ENCODE results near the gene MAL.

DNA sequence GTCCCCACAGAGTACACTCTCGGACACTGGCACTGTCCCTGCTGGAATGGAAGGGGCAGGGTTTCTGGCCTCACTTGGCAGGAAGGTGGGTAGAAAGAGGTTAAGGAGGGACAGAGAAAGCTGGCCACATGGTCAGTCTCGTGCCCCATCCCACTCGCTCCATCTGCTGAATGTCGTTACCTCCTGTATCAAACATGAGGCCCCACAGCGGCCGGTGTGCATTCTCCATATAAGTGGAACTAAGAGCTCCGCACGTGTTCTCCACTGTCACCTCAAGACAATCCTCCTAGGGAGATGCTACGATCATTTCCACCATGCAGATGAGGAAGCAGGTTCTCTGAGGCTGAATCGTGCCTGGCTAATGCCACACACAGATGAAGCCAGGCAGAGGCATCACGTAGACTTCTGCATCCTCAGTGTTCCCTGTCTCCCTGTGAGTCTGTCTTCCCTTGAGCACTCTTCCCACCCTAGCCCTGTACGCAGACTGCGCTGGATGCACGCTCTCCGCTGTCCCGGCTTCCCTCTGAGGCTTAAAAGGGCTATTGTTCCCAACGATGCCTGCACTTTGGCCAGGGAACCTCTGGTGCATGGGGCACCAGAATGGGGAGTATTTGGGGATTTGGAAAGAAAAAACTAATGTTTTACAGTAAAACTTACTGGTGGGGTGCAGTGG, 35.1 kb downstream of the MAL start:
- TF ChIP-seq, protein P1, sequence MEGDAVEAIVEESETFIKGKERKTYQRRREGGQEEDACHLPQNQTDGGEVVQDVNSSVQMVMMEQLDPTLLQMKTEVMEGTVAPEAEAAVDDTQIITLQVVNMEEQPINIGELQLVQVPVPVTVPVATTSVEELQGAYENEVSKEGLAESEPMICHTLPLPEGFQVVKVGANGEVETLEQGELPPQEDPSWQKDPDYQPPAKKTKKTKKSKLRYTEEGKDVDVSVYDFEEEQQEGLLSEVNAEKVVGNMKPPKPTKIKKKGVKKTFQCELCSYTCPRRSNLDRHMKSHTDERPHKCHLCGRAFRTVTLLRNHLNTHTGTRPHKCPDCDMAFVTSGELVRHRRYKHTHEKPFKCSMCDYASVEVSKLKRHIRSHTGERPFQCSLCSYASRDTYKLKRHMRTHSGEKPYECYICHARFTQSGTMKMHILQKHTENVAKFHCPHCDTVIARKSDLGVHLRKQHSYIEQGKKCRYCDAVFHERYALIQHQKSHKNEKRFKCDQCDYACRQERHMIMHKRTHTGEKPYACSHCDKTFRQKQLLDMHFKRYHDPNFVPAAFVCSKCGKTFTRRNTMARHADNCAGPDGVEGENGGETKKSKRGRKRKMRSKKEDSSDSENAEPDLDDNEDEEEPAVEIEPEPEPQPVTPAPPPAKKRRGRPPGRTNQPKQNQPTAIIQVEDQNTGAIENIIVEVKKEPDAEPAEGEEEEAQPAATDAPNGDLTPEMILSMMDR (IDR thresholded peaks at IDR 0.05; ENCODE audit: poor library complexity, severe bottlenecking) = no peak
- TF ChIP-seq EZH2 (IDR thresholded peaks at IDR 0.05; ENCODE audit: borderline replicate concordance, insufficient read depth, low read length, poor library complexity, severe bottlenecking) (no peak), POLR2AphosphoS5 (IDR thresholded peaks at IDR 0.05) (no peak), TAF1 (IDR thresholded peaks at IDR 0.05; ENCODE audit: low read depth) (no peak), MXI1 (conservative IDR thresholded peaks at IDR 0.05; ENCODE audit: poor library complexity, severe bottlenecking) (no peak), RAD21 (conservative IDR thresholded peaks at IDR 0.05) (no peak)

Measured in neural cell (in vitro differentiated cells).